Transverse colon (tissue), 3 donors: Measurements from ENCODE around the gene PCP4L1.
"Not testable (repeated sequence)": the region's sequence is repeated elsewhere in the genome, so short reads cannot be mapped to it uniquely, and the experiment has no call there.

Experiments
- CTCF ChIP-seq, 5 experiments: fragments of 200-600 bp in 3 of 5; fragments of 450-650 bp in 2 of 5; sonication (generic) in 3 of 5; IDR thresholded peaks; 1 replicate in 2 of 5; 2 replicates in 3 of 5; pipeline ENCODE4 v1.5.1; 2016 to 2017; ENCODE audit warnings: antibody characterized with exemption in 5 of 5, inconsistent platforms in 3 of 5, mild to moderate bottlenecking in 2 of 5, moderate library complexity in 1 of 5
- EP300 ChIP-seq: sonication (generic); formaldehyde crosslinking; IDR thresholded peaks from one replicate; pipeline ENCODE4 v1.6.1; 2017; ENCODE audit warnings: antibody characterized with exemption, low read depth
- POLR2A ChIP-seq: fragments of 450-650 bp; IDR thresholded peaks from one replicate; pipeline ENCODE4 v1.6.1; 2016; ENCODE audit warnings: antibody characterized with exemption, mild to moderate bottlenecking, moderate library complexity

- not testable (repeated sequence) for TF ChIP-seq EP300; CTCF (IDR thresholded peaks at IDR 0.05); POLR2A
Measured at GRCh38 chr1:161315841-161316674, 57.5 kb downstream of the PCP4L1 start.
